GM08714 (cell line): ENCODE measurements around the gene ACVR1.
"Not testable (repeated sequence)": the region's sequence is repeated elsewhere in the genome, so short reads cannot be mapped to it uniquely, and the experiment has no call there.

Source experiments
- H3K4me3 ChIP-seq: fragments of 200-500 bp; sonication (Bioruptor generic); 2 replicates; pipeline ENCODE4 v1.5.1; 2014; ENCODE audit warnings: mild to moderate bottlenecking, low read length, inconsistent platforms
- ZNF274 ChIP-seq: IDR thresholded peaks from 2 replicates; pipeline ENCODE4 v1.6.1; 2012; ENCODE audit warnings: mild to moderate bottlenecking, low read depth, low read length

ACVR1 gene

GRCh38 chr2:157899125-157899839, 23.2 kb upstream of the ACVR1 start:
- TF ChIP-seq ZNF274, result no peak

GRCh38 chr2:157898591-157898996, 22.5 kb upstream of the ACVR1 start:
- no peak overlapping the region for H3K4me3 ChIP-seq
- TF ChIP-seq ZNF274, result no peak

More at GRCh38 chr2:157899125-157899839, 23.2 kb upstream of the ACVR1 start:
- H3K4me3 ChIP-seq, result no peak overlapping the region

GRCh38 chr2:157897106-157897971, 21.2 kb upstream of the ACVR1 start:
- no peak overlapping the region; the same call in 1 of the 2 replicates for H3K4me3 ChIP-seq
- TF ChIP-seq ZNF274, result no peak

GRCh38 chr2:157895531-157895930, 19.4 kb upstream of the ACVR1 start:
- TF ChIP-seq ZNF274, result no peak
- H3K4me3 ChIP-seq, result no peak overlapping the region

- TF ChIP-seq ZNF274, result no peak
- no peak overlapping the region for H3K4me3 ChIP-seq
Measured at GRCh38 chr2:157894694-157895435, 18.7 kb upstream of the ACVR1 start.

GRCh38 chr2:157893611-157894010, 17.5 kb upstream of the ACVR1 start:
- no peak for TF ChIP-seq ZNF274
- no peak overlapping the region for H3K4me3 ChIP-seq

- no peak for TF ChIP-seq ZNF274
Measured at GRCh38 chr2:157891643-157892041, 15.5 kb upstream of the ACVR1 start.

GRCh38 chr2:157890969-157891642, 15.0 kb upstream of the ACVR1 start:
- H3K4me3 ChIP-seq, result no peak overlapping the region
- no peak for TF ChIP-seq ZNF274

More at GRCh38 chr2:157891643-157892041, 15.5 kb upstream of the ACVR1 start:
- no peak overlapping the region for H3K4me3 ChIP-seq

GRCh38 chr2:157887946-157888345, 11.8 kb upstream of the ACVR1 start:
- H3K4me3 ChIP-seq, result no peak overlapping the region
- no peak for TF ChIP-seq ZNF274

- H3K4me3 ChIP-seq, result not testable (repeated sequence)
Measured at GRCh38 chr2:157884533-157884932, 8.4 kb upstream of the ACVR1 start.

GRCh38 chr2:157880927-157881326, 4.8 kb upstream of the ACVR1 start:
- no peak for TF ChIP-seq ZNF274
- no peak overlapping the region for H3K4me3 ChIP-seq

GRCh38 chr2:157877761-157878400, 1.8 kb upstream of the ACVR1 start:
- no peak overlapping the region for H3K4me3 ChIP-seq
- TF ChIP-seq ZNF274, result no peak

DNA sequence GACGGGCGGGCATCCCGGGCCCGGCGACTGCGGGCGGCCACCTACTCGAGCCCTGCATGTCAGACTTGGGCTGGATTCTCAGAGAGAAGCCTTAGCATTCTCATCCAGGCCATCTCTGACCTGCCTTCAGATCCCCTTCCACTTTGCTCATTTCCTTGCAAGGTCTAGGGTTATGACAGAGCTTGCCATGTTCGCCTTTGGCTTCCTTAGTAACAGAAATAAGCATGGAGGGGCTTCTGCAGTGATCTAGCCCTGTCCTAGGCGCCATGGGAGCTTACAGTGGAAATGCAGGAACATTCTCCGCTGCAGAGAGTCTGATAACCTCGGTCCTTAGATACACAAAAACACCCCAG, 632 bp upstream of the ACVR1 start:
- no peak for TF ChIP-seq ZNF274
- peak overlapping the region; percentile 72; the same call in 1 of the 2 replicates for H3K4me3 ChIP-seq

DNA sequence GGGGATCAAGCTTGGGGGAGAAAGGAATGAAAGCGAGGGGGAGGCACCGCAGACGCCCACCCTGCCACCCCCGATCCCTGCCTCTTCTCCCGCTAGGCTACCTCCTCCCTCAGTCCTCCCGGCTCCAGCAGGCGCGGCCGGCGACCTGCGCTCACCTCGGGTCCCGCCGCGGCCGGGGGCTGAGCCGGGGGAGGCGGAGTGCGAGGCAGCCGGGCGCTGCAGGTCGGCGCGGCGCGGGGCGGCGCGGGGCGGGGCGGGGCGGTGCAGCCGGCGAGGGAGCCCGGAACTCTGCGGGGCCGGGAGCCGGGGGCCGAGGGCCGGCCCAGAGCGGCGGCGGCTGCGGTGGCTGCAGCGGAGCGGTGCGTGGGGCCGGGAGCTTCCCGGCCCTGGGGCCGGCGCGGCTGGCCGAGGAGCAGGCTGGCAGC, 477 bp downstream of the ACVR1 start:
- TF ChIP-seq ZNF274, result no peak
- peak overlapping the region; percentile 72 for H3K4me3 ChIP-seq
